HCT116 (cell line): Measurements from ENCODE around the gene BRDT. TPM values are rescaled to one million over a fixed set of nuclear protein-coding genes. Genes with fewer than 3 reads are reported as not detected.

Experiments used
- ATAC-seq: fragments of 200-7000 bp; cut with Tn5 transposase; 2 replicates; pipeline ENCODE4 v1.9.1; 2020; ENCODE audit warnings: mild to moderate bottlenecking, moderate library complexity
- BruUV-seq: library from RNA; stranded (reverse); fragments of 400-500 nt; replicated peaks from 2 replicates; lab custom pipeline; 2021; lab: Mats Ljungman, UMichigan
- CTCF ChIA-PET: fragments of 300-600 bp; sonication (Branson Sonifier 250); formaldehyde crosslinking; loops from one replicate; lab custom pipeline; 2021; ENCODE audit warnings: antibody characterized with exemption; lab: Charles Lee
- POLR2A ChIA-PET: fragments of 300-600, 350-600 bp; sonication (Branson Sonifier 250); formaldehyde crosslinking; loops from one replicate; lab custom pipeline; 2021; ENCODE audit warnings: antibody characterized with exemption; lab: Charles Lee
- RAD21 ChIA-PET, 2 experiments: fragments of 300-600 bp; sonication (Branson Sonifier 250); formaldehyde crosslinking; loops; one replicate each; lab custom pipeline; 2023; ENCODE audit warnings: low total read pairs in 2 of 2; ENCODE audit not compliant: uncharacterized antibody in 2 of 2, unreplicated experiment in 2 of 2, low non-redundant PET in 1 of 2; lab: Charles Lee
- DNase-seq: peaks from one replicate; pipeline ENCODE4 v3.0.0-alpha.2; 2010; ENCODE audit warnings: low read depth, low spot score
- H2AFZ ChIP-seq: fragments of 200-600 bp; shearing (Covaris generic), sonication (generic); 2 replicates; pipeline ENCODE4 v1.6.1; 2017; ENCODE audit warnings: low read depth, mixed run types, mixed read lengths, antibody characterized with exemption, low read length; ENCODE audit not compliant: poor library complexity, severe bottlenecking
- H3K27ac ChIP-seq: 2 replicates; pipeline ENCODE4 v1.5.1; 2012; ENCODE audit warnings: low read depth, low read length
- H3K27me3 ChIP-seq: fragments of 200-600 bp; sonication (generic); 2 replicates; pipeline ENCODE4 v1.6.1; 2016; ENCODE audit warnings: mixed run types, low read length, mixed read lengths; ENCODE audit not compliant: insufficient read depth
- H3K36me3 ChIP-seq, 2 experiments: fragments of 200-500 bp in 1 of 2; fragments of 200-600 bp in 1 of 2; sonication (Bioruptor generic) in 1 of 2; sonication (generic) in 1 of 2; 2 replicates each; pipeline versions ENCODE4 v1.5.1 to v1.6.1; 2014 to 2016; ENCODE audit warnings: low read length in 2 of 2, inconsistent platforms in 1 of 2, mixed read lengths in 1 of 2, mixed run types in 1 of 2; ENCODE audit not compliant: insufficient read depth in 2 of 2, control insufficient read depth in 1 of 2
- H3K4me1 ChIP-seq, 2 experiments: fragments of 200-600 bp in 1 of 2; sonication (generic) in 1 of 2; 2 replicates each; pipeline versions ENCODE4 v1.5.1 to v1.6.1; 2012 to 2017; ENCODE audit warnings: low read length in 2 of 2, inconsistent platforms in 1 of 2, mild to moderate bottlenecking in 1 of 2, mixed read lengths in 1 of 2, mixed run types in 1 of 2, moderate library complexity in 1 of 2; ENCODE audit not compliant: insufficient read depth in 2 of 2, control insufficient read depth in 1 of 2
- H3K4me2 ChIP-seq: fragments of 200-600 bp; sonication (generic); 2 replicates; pipeline ENCODE4 v1.6.1; 2017; ENCODE audit warnings: mixed run types, low read length, mixed read lengths
- H3K4me3 ChIP-seq, 2 experiments: fragments of 200-600 bp in 1 of 2; sonication (generic) in 1 of 2; replicated peaks in 1 of 2; 2 replicates each; pipeline ENCODE4 v1.5.1; 2011 to 2016; ENCODE audit warnings: low read length in 2 of 2, control low read depth in 1 of 2, low read depth in 1 of 2, mild to moderate bottlenecking in 1 of 2, mixed read lengths in 1 of 2, mixed run types in 1 of 2
- H3K79me2 ChIP-seq: fragments of 200-600 bp; sonication (generic); 2 replicates; pipeline ENCODE4 v1.6.1; 2017; ENCODE audit warnings: mild to moderate bottlenecking, mixed run types, low read length, moderate library complexity, mixed read lengths; ENCODE audit not compliant: insufficient read depth
- H3K9ac ChIP-seq: fragments of 200-600 bp; sonication (generic); 2 replicates; pipeline ENCODE4 v1.6.1; 2016; ENCODE audit warnings: low read length, mixed read lengths
- H3K9me2 ChIP-seq: fragments of 200-600 bp; sonication (generic), shearing (Covaris generic); 2 replicates; pipeline ENCODE4 v1.6.1; 2017; ENCODE audit warnings: mixed run types, mild to moderate bottlenecking, moderate library complexity; ENCODE audit not compliant: insufficient read depth
- H3K9me3 ChIP-seq, 2 experiments: fragments of 200-500 bp in 1 of 2; fragments of 200-600 bp in 1 of 2; sonication (Bioruptor generic) in 1 of 2; sonication (generic) in 1 of 2; 2 replicates each; pipeline ENCODE4 v1.6.1; 2014 to 2017; ENCODE audit warnings: low read length in 2 of 2, mixed read lengths in 2 of 2, inconsistent platforms in 1 of 2, low read depth in 1 of 2, mild to moderate bottlenecking in 1 of 2, mixed run types in 1 of 2, moderate library complexity in 1 of 2; ENCODE audit not compliant: control insufficient read depth in 1 of 2, insufficient read depth in 1 of 2
- H4K20me1 ChIP-seq: fragments of 200-600 bp; sonication (generic), shearing (Covaris generic); 2 replicates; pipeline ENCODE4 v1.6.1; 2017; ENCODE audit warnings: mixed run types, mild to moderate bottlenecking, moderate library complexity; ENCODE audit not compliant: insufficient read depth
- CBX3 ChIP-seq: IDR thresholded peaks from 2 replicates; pipeline ENCODE4 v1.6.1; 2012; ENCODE audit warnings: low read depth
- EGR1 ChIP-seq: IDR thresholded peaks from 2 replicates; pipeline ENCODE4 v1.6.1; 2012; ENCODE audit warnings: low read depth
- ELF1 ChIP-seq: IDR thresholded peaks from 2 replicates; pipeline ENCODE4 v1.6.1; 2012; ENCODE audit warnings: low read depth, borderline replicate concordance
- EZH2 ChIP-seq: fragments of 200-600 bp; sonication (generic); IDR thresholded peaks from 2 replicates; pipeline ENCODE4 v1.6.1; 2017; ENCODE audit warnings: antibody characterized with exemption, mixed run types
- EZH2phosphoT487 ChIP-seq: fragments of 200-600 bp; IDR thresholded peaks from 2 replicates; pipeline ENCODE4 v1.6.1; 2018; ENCODE audit warnings: antibody characterized with exemption, borderline replicate concordance
- FOSL1 ChIP-seq: IDR thresholded peaks from 2 replicates; pipeline ENCODE4 v1.6.1; 2012; ENCODE audit warnings: low read depth
- JUND ChIP-seq: IDR thresholded peaks from 2 replicates; pipeline ENCODE4 v1.6.1; 2012
- POLR2A ChIP-seq: IDR thresholded peaks from 2 replicates; pipeline ENCODE4 v1.7.0; 2011; ENCODE audit warnings: borderline replicate concordance; ENCODE audit not compliant: insufficient read depth, insufficient read length; ENCODE audit errors: extremely low read depth
- POLR2AphosphoS5 ChIP-seq: IDR thresholded peaks from 2 replicates; pipeline ENCODE4 v1.6.1; 2011; ENCODE audit warnings: mild to moderate bottlenecking, low read depth, low read length, moderate library complexity
- RAD21 ChIP-seq: IDR thresholded peaks from 2 replicates; pipeline ENCODE4 v1.6.1; 2012; ENCODE audit warnings: low read depth, mild to moderate bottlenecking
- SRF ChIP-seq: IDR thresholded peaks from 2 replicates; pipeline ENCODE4 v1.6.1; 2012; ENCODE audit warnings: low read depth
- TCF7L2 ChIP-seq: IDR thresholded peaks from 2 replicates; pipeline ENCODE4 v1.7.0; 2011; ENCODE audit warnings: borderline replicate concordance, inconsistent platforms; ENCODE audit not compliant: insufficient read depth, insufficient read length; ENCODE audit errors: extremely low read depth
- YY1 ChIP-seq: IDR thresholded peaks from 2 replicates; pipeline ENCODE4 v1.6.1; 2011; ENCODE audit warnings: low read length, low read depth, moderate library complexity, mild to moderate bottlenecking; ENCODE audit not compliant: insufficient replicate concordance; ENCODE audit errors: extremely low read depth
- ZFX ChIP-seq: fragments of 450-650 bp; IDR thresholded peaks from 2 replicates; pipeline ENCODE4 v1.6.1; 2017
- ZNF274 ChIP-seq: fragments of 200-500 bp; sonication (Bioruptor generic); IDR thresholded peaks from 2 replicates; pipeline ENCODE4 v1.6.1; 2014; ENCODE audit warnings: mild to moderate bottlenecking, low read depth, low read length, inconsistent platforms
- intact Hi-C: fragments of 100-400 bp; cut with micrococcal nuclease; formaldehyde crosslinking; loops from 2 replicates; pipeline ENCODE4 v1.10.0; 2022
- total RNA-seq: library from RNA; stranded (reverse); gene quantifications from one replicate; pipeline ENCODE4 v1.2.1, GENCODE V29; 2021; ENCODE audit not compliant: unreplicated experiment
- TF ChIP-seq, protein P1 (sequence below): IDR thresholded peaks from 2 replicates; pipeline ENCODE4 v1.6.1; 2012
- TF ChIP-seq, protein P2 (sequence below): IDR thresholded peaks from 2 replicates; pipeline ENCODE4 v1.6.1; 2011; ENCODE audit warnings: mild to moderate bottlenecking, low read length, moderate library complexity; ENCODE audit not compliant: insufficient replicate concordance; ENCODE audit errors: extremely low read depth
- TF ChIP-seq, protein P3 (sequence below), 3 experiments: fragments of 200-600 bp in 1 of 3; sonication (generic) in 1 of 3; IDR thresholded peaks in 2 of 3; conservative IDR thresholded peaks in 1 of 3; 2 replicates each; pipeline ENCODE4 v1.5.1; 2012 to 2017; ENCODE audit warnings: low read depth in 2 of 3, low read length in 2 of 3, antibody characterized with exemption in 1 of 3, borderline replicate concordance in 1 of 3, control low read depth in 1 of 3, mild to moderate bottlenecking in 1 of 3, mixed read lengths in 1 of 3, mixed run types in 1 of 3, moderate library complexity in 1 of 3; ENCODE audit not compliant: insufficient read depth in 1 of 3
- TF ChIP-seq, protein P4 (sequence below): IDR thresholded peaks from 2 replicates; pipeline ENCODE4 v1.6.1; 2012
- TF ChIP-seq, protein P5 (sequence below): IDR thresholded peaks from 2 replicates; pipeline ENCODE4 v1.6.1; 2012; ENCODE audit warnings: low read depth

The BRDT gene
- total RNA-seq, 1 experiment from 2014 or later = not detected

DNA sequence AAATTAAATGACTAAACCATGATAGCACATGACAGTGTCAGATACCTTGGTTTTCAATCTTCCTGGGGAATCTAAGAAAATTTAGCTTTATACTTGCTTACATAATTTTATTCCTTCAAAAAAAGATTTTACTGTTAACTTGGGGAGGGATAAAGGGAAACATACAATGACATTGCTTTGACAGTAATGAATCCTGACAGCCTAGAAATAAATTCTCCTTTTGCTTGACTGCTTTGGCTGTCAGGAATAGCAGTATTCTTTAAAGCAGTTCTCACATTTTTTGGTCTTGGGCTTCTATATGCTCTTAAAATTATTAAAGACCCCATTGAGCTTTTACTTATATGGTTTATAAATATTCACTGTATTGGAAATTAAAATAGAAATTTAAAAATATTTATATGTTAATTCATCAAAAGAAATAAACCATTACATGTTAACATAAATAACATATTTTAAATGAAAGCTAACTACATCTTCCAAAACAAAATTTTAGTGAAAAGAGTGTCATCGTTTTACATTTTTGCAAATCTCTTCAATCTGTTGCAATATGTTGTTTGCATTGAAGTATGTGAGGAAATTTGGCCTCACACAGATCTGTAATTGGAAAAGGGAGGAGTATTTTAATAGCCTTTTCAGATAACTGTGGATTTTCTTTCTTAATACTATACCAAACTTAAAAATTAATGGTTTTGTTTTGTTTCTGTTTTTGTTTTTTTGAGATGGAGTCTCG, 96.7 kb downstream of the BRDT start:
- Histone ChIP-seq H3K9me2 (no peaks in the 10 kb centered on the region), H3K9me3 (no peaks in the 10 kb centered on the region), H3K79me2 (no peaks in the 10 kb centered on the region)
- CTCF ChIA-PET = no interaction called here
- RAD21 ChIA-PET = no interaction called here
- POLR2A ChIA-PET = no interaction called here
- TF ChIP-seq ELF1 (no peak), POLR2AphosphoS5 (no peak), SRF (no peak), ZFX (no peak), POLR2A (no peak), ZNF274 (no peak), FOSL1 (no peak), JUND (no peak), EGR1 (no peak), EZH2phosphoT487 (no peak), TCF7L2 (no peak), YY1 (no peak), EZH2 (no peak), CBX3 (no peak), RAD21 (no peak)
- TF ChIP-seq, protein P1, sequence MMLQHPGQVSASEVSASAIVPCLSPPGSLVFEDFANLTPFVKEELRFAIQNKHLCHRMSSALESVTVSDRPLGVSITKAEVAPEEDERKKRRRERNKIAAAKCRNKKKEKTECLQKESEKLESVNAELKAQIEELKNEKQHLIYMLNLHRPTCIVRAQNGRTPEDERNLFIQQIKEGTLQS = no peak
- TF ChIP-seq, protein P2, sequence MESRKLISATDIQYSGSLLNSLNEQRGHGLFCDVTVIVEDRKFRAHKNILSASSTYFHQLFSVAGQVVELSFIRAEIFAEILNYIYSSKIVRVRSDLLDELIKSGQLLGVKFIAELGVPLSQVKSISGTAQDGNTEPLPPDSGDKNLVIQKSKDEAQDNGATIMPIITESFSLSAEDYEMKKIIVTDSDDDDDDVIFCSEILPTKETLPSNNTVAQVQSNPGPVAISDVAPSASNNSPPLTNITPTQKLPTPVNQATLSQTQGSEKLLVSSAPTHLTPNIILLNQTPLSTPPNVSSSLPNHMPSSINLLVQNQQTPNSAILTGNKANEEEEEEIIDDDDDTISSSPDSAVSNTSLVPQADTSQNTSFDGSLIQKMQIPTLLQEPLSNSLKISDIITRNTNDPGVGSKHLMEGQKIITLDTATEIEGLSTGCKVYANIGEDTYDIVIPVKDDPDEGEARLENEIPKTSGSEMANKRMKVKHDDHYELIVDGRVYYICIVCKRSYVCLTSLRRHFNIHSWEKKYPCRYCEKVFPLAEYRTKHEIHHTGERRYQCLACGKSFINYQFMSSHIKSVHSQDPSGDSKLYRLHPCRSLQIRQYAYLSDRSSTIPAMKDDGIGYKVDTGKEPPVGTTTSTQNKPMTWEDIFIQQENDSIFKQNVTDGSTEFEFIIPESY = no peak
- TF ChIP-seq, protein P3, sequence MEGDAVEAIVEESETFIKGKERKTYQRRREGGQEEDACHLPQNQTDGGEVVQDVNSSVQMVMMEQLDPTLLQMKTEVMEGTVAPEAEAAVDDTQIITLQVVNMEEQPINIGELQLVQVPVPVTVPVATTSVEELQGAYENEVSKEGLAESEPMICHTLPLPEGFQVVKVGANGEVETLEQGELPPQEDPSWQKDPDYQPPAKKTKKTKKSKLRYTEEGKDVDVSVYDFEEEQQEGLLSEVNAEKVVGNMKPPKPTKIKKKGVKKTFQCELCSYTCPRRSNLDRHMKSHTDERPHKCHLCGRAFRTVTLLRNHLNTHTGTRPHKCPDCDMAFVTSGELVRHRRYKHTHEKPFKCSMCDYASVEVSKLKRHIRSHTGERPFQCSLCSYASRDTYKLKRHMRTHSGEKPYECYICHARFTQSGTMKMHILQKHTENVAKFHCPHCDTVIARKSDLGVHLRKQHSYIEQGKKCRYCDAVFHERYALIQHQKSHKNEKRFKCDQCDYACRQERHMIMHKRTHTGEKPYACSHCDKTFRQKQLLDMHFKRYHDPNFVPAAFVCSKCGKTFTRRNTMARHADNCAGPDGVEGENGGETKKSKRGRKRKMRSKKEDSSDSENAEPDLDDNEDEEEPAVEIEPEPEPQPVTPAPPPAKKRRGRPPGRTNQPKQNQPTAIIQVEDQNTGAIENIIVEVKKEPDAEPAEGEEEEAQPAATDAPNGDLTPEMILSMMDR (IDR thresholded peaks at IDR 0.05 in 2 of 3, conservative IDR thresholded peaks at IDR 0.05 in 1 of 3; ENCODE audit: borderline replicate concordance in 1 of 3, insufficient read depth in 1 of 3, low read depth in 2 of 3, low read length in 2 of 3) = no peak
- TF ChIP-seq, protein P4, sequence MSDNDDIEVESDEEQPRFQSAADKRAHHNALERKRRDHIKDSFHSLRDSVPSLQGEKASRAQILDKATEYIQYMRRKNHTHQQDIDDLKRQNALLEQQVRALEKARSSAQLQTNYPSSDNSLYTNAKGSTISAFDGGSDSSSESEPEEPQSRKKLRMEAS = no peak
- TF ChIP-seq, protein P5, sequence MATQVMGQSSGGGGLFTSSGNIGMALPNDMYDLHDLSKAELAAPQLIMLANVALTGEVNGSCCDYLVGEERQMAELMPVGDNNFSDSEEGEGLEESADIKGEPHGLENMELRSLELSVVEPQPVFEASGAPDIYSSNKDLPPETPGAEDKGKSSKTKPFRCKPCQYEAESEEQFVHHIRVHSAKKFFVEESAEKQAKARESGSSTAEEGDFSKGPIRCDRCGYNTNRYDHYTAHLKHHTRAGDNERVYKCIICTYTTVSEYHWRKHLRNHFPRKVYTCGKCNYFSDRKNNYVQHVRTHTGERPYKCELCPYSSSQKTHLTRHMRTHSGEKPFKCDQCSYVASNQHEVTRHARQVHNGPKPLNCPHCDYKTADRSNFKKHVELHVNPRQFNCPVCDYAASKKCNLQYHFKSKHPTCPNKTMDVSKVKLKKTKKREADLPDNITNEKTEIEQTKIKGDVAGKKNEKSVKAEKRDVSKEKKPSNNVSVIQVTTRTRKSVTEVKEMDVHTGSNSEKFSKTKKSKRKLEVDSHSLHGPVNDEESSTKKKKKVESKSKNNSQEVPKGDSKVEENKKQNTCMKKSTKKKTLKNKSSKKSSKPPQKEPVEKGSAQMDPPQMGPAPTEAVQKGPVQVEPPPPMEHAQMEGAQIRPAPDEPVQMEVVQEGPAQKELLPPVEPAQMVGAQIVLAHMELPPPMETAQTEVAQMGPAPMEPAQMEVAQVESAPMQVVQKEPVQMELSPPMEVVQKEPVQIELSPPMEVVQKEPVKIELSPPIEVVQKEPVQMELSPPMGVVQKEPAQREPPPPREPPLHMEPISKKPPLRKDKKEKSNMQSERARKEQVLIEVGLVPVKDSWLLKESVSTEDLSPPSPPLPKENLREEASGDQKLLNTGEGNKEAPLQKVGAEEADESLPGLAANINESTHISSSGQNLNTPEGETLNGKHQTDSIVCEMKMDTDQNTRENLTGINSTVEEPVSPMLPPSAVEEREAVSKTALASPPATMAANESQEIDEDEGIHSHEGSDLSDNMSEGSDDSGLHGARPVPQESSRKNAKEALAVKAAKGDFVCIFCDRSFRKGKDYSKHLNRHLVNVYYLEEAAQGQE = no peak
- TF ChIP-seq, all 23 proteins: peak for 0
- H3K36me3 ChIP-seq = no peaks in the 10 kb centered on the region
- intact Hi-C loops = no loop called here
- H3K27ac ChIP-seq = no peak overlapping the region
- BruUV-seq = no TSS peak
- ATAC-seq (no peak), DNase-seq (no peak)
- H3K27me3 ChIP-seq = no peaks in the 10 kb centered on the region
- H2AFZ ChIP-seq = no peak overlapping the region
- no peak overlapping the region for H3K4me3 ChIP-seq
- no peak overlapping the region for H3K4me2 ChIP-seq
- no peaks in the 10 kb centered on the region for H4K20me1 ChIP-seq
- H3K4me1 ChIP-seq = no peaks in the 10 kb centered on the region
- no peak overlapping the region for H3K9ac ChIP-seq
